M059J (cell line): Measurements from ENCODE around the gene SCP2. TPM values are rescaled to one million over a fixed set of nuclear protein-coding genes. Genes with fewer than 3 reads are reported as not detected.
A peak's percentile ranks its signal among the peaks of the same experiment; 100 is the strongest.

Experiments
- DNase-seq: peaks from one replicate; pipeline ENCODE4 v3.0.0-alpha.2; 2012; ENCODE audit warnings: low read depth
- total RNA-seq: library from RNA; depleted of rRNA; stranded (reverse); fragments of >200 nt; shearing (Covaris generic); gene quantifications from 2 replicates; pipeline ENCODE4 v1.2.3, GENCODE V29; 2014

The SCP2 gene
- total RNA-seq, 1 experiment from 2014 or later = 230 TPM

DNA sequence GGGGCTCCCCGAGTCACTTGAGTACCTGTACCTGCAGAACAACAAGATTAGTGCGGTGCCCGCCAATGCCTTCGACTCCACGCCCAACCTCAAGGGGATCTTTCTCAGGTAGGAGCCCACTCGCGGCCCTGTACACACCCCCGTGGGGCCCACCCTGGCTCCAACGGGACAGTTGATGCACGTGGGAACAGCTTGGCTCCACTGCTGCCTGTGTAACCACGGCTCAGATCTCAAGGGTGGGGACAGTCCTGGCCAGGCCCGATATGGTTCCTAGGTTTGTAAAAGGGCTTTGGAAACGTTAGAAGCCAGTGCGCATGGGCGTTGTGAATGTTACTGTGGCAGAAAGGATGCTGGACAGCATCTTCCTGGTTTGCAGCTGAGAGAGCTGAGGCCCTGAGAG is 153.7 kb downstream of the SCP2 start:
- no peak for DNase-seq

DNA sequence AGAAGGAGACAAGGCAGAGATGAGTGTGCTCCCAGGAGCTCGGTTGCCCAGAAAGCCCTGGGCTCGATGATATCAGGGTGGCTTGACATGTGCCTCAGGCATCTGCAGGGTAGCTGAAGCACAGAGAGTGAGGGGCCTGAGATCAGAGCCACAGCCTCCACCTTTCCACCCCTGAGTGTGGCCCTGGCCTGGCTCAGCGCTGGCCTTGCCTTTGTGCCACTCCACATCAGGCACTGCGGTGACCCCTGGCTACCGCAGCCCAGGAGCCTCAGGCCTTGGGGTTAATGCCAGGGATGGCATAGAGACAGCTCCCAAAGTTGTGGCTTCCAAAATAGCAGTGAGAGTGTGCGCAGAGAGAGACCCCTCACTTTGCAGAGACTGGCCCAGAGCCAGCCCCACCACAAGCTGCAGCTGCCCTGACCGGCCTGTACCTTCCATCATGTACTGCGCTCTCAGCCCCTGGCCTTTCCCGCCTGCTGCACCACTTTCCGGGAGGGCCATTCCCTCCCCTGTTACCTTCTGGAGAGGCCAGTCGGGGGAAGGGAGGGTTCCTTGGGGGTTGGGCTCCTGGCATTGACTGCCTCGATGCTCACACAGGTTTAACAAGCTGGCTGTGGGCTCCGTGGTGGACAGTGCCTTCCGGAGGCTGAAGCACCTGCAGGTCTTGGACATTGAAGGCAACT is 154.4 kb downstream of the SCP2 start:
- no peak for DNase-seq

GRCh38 chr1:53082826-53083455 is 155.9 kb downstream of the SCP2 start:
- DNase-seq = no peak

DNA sequence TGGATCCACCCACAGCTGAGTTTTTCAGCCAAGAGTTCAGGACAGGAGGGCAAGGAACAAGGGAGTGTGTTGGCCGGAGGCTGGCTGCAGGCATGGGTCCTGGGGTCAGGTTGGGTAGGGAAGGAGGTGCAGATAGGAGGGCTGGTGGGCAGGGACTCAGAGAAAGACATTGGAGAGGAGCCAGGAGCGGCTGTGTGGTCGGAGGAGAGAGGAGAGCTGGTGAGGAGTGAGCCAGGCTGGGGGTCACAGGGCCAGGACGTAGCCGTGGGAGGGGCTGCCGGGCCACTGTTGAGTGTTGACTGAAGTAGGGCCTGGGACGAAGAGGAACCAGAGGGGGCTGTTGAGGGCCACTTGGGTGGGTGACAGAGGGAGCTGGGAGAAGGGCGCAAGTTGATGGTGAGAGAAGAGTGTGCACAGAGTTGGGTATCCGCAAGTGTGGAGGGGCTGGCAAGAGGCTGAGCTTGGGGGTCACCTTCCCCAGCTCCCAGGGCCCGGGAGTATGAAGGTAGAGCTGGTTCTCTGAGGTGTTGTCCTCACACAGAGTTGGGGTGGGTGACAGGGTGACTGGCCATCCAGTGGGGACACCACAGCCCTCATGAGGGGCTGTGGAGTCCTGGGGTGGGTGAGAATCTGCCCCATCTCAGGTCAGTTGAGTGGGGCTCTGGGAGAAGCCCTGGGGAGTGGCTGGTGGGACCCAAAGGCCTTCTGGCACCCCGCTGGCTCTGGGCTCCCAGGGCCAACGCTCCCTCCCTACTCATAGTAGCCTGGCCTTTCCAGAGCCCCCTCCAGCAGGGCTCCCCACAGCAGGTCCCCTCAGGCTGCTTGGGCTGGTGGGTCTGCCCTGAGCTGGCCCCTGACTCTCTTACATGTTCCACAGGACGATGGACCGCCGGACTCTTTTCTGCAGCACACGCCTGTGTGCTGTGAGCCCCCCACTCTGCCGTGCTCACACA is 156.8 kb downstream of the SCP2 start:
- DNase-seq = no peak

DNA sequence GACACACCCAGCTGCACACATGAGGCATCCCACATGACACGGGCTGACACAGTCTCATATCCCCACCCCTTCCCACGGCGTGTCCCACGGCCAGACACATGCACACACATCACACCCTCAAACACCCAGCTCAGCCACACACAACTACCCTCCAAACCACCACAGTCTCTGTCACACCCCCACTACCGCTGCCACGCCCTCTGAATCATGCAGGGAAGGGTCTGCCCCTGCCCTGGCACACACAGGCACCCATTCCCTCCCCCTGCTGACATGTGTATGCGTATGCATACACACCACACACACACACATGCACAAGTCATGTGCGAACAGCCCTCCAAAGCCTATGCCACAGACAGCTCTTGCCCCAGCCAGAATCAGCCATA is 157.5 kb downstream of the SCP2 start:
- no peak for DNase-seq

DNA sequence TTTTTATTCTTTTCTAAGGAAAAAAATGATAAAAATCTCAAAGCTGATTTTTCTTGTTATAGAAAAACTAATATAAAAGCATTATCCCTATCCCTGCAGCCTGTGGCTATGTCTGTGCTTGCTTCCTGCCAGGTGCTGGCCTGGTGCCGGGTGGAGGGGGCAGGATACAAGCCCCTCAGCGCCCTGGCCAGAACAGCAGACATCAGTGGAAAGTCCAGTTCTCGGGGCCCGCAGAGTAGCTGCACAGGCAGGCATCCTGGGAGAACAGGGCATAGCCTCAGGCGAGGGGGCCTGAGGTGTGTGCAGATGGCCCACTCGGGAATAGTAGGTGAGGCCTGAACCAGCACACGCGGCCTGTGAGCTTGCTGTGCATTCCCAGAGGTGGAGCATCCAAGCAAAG is 158.3 kb downstream of the SCP2 start:
- no peak for DNase-seq

DNA sequence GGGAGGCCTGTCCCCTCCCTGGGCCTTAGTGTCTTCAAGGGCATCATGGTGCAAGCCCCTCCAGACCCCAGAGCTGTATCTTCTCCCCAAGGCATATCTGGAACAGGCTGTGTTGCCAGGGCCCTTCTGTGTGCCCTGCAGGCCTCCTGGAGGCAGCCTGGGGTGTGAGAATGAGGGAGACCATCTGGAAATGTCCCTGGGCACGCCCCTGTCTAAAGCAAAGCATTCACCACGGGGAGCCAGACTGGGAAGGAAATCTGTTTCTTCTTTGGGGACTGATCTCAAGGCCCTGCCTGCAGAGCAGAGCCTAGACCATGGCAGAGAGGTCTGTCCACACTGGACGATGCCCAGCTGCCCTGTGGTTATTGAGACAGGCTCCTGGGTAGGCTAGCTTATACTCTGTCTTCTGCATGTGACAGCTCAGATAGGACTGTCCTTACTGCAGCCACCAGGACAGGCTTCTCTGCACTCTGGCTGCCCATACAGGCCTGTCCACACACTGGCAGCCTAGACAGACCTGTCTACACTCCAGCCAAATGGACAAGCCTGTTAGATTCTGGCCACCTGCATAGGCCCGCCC is 159.5 kb downstream of the SCP2 start:
- DNase-seq = no peak

GRCh38 chr1:53087332-53088285 is 160.5 kb downstream of the SCP2 start:
- no peak for DNase-seq

DNA sequence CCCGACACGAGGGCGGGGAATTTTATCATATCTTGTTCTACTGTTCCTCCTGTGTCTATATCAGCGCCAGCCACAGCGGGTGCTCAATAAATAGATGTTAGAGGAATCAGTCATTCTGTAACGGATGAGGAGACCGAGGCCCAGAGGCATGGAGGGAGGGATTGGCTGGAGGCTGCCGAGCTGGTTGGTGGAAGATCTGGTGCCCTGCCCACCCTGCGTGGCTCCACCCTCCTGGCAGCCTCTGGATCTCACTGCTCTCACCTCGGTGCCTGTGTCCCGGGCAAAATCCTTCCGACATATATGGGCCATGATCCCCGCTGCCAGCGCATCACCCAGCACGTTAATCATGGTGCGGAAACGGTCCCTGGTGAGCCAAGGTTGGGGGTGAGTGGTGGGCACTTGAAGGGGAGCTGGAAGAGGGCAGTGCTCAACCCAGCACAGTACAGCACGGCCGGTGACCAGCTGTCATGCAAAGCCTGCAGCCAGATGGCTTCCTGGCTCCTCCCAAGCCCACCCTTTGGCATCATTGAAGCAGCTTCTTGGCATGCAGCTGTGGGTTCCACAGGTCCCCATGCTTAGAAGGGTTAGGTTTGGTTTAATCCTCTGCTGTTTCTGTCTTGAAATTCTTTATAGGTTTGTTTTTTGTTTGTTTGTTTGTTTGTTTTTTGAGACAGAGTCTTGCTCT is 161.7 kb downstream of the SCP2 start:
- DNase-seq = no peak

- peak; percentile 39 for DNase-seq
These were observed 162.6 kb downstream of the SCP2 start for GRCh38 chr1:53089478-53090226.

DNA sequence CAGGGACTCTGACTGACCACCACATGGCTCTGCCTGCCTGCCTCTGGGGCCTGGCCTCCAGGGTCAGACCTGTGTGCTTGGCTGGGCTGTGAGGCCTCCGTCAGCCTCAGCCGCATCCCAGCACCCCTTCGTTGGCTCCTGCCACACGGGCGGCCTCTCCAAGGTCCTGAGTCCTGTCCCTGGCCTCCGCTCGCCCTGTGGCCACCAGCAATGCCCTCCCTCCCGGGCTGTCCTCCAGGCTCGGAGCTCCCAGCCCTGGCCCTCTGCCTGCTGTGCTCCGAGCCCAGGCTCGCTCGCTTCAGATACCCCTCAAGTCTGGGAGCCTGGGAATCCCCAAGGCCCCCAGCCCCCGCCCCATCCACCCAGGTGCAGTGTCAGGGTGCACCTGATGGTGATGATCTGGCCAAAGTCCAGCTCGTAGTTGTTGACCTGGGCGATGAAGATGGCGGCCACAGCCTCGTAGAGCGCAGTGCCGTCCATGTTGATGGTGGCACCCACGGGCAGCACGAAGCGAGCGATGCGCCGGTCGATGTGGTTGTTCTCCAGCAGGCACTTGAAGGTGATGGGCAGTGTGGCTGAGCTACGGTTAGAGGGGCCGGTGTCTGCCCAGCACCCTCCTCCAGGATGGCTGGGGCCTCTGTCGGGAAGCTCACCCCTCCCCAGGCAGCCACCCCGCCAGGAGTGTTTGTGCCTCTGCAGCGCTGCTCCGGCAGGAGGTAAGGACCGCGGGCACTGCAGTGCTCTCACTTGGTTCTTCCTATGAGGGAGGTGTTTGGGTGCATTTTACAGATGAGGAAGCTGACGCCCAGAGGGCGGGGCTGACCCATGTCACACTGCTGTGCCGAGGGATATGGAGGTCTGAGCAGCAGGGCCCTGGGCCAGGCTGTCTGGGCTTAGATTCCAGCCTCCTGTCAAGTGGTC is 163.4 kb downstream of the SCP2 start:
- no peak for DNase-seq

DNA sequence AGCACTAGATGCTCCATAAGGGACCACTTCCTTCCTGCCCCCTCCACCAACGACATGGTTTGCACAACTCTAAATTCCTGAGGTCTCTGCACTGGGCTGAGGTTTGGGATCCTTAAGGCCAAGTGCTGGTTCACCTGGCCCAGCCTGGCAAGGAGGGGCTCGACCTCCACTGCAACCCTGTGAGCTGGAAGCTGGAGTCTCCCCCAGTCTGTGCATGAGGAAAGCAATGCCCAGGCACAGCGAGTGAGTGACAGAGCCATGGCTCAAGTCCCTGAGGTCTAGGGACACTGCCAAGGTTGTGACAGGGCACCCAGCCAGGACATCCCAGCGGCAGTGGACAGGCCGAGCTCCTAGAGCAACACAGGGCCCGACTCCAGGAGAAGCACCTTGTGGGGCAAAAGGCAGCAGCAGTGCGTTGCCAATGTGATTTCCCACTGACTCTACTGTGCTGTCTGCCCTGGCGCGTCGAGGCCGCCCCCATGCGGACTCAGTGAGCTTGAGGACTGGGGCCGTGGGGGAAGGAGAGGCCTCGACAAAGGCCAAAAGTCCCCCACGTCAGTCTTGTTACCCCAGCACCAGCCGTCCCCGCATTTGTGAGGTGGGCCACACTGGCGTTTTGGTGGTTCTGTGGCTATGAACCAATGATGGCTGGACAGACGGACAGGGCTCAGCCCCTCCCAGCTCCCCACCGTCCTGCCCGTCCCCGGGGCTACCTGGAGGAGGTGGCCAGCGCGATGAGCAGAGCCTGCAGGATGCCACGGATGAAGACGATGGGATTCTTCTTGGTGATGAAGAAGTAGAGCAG is 165.0 kb downstream of the SCP2 start:
- peak; percentile 79 for DNase-seq

DNA sequence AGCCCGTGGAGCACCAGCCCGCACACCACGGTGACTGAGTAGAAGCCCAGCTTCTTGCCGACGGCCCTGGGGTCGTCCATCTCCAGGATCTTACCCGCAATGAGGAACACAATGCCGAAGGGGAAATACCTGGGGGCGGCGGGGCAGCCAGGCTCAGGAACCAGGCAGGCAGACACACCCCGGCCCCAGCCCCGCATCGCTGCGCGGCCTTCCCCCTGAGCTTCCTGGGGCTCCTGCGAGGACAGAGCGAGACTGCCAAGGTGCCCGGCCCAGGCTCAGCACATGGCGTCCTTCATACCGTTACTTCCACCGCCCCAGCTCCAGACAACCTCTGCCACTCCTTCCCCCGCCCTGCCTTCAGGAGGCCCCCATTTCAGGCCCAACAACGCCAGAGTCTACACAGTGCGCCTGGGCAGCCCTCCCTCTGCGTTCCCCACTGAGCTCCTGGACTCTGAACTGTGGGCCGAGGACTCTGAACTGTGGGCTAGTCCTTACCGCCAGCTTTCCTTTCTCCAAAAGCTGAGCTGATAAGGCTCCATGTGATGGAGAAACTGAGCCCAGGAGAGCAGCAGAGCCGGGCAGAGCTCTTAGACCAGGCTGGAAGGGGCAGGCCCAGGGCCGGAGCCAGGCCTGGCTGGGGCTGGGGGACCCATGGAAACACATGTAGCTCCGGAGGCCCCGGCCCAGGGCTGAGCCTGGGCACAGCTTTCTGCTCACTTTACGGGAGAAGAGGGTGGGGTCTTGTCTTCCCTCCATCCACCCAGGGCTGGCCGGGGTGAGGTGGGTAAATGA is 165.8 kb downstream of the SCP2 start:
- no peak for DNase-seq

GRCh38 chr1:53093451-53093754 is 166.3 kb downstream of the SCP2 start:
- no peak for DNase-seq

DNA sequence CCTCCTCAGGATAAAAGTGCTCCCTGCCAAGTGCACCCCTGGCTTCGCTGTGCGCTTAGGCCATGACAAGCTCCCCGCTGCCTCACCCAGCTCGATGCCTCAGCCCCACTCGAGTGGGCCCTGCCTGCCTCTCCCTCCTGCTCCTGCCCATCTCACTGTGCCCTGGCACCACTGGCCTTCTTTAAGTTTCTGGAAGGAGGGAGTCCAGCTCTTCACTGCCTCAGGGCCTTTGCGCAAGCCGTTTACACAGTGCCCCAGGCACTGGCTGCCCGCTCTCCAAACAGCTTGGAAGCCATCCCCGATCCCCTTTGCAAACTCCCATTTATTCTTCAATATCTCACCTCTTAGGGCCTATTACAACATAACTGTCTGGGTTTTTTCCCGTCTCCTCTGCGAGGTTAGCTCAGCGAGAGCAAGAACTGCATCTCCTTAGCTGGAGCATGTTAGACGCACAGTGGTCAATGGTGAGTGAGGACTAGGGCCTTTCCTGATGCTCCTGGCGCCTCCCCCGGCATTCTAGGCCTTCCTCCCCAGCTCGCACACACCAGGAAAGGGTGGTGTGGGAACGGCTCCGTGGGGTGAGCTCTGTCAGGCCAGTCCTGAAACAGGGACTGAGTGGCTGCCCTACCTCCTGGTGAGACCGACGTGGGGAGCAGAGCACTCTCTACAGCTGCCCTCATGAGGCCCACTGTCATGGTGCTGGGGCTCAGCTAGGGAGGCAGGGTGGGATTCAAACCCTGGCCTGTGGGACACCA is 166.9 kb downstream of the SCP2 start:
- DNase-seq = no peak

GRCh38 chr1:53094533-53094919 is 167.4 kb downstream of the SCP2 start:
- DNase-seq = no peak
